ENCODE measurements around the gene TMEM184B.
A peak's percentile ranks its signal among the peaks of the same experiment; 100 is the strongest.
"Not testable (repeated sequence)": the region's sequence is repeated elsewhere in the genome, so short reads cannot be mapped to it uniquely, and the experiment has no call there.

TMEM184B gene

DNA sequence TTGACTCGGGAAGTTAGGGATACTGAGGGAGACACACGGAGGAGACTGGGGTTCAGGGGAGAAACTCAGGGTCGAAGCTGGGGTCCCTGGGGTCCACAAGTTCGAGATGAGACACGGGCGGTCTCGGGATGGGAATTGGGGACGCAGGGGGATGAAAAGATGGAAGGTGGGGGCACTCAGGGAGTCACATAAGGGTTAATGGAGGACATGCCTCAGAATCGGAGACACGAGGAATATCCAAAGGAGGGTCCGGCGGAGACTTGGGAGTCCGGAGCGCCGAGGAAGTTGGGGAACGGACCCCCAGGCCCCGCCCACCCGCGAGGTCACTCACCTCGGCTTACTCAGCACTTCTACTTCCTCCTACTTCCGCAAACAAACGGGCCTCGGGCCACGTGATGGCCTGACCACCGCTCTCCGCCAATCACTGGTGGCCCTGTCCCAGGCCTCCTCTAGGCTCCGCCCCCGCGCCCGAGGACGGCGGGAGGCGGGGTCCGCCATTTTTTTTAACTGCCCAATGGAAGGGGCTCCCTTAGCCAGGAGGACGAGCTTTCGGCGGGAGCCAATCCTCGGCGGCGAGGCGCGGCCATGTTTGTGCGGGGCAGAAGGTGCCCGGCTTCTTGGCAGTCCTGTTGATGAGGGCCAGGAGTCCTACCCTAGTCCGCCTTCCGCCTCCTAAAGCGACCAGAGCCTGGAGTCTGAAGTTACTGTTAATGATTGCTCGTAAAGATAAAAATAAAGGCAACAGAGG lies 91.2 kb downstream of the TMEM184B start, which contains the start of gene PLA2G6:
Gene PLA2G6, minus strand, starts transcription at position 378 of the 748 bp plus-strand sequence. CDS start 12,404 bp downstream, outside the sequence.
- DNase-seq (ENCODE audit: low read depth, low spot score): peak; percentile 93

DNA sequence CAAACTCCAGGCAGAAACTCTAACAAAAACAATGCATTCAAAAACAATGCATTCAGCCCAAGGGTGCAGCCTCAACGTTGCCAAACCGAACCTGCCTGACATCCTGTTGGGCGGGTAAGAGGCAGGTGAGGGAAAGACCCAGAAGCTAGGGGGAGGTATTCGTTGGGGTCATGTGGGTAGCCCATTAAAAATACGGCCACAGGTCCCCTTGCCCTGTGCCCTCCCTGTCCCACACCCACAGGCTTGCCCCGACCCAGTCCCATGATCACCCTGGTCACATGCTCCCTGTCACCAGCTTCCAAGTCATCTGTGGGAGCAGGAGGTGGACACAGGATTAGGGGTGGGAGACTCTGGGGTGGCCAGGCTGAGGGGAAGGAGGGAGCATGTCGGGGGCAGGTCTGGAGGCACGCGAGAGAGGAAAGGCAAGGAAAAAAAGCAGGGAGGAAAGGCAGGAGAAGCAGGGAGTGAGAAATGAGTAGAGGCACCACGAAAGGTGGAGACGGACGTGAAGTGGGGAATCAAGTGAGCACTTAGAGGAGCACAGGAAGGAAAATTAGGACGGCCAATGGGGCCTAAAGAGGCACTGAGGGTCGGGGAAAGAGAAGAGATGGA lies 91.9 kb downstream of the TMEM184B start:
- no peak for DNase-seq (ENCODE audit: low read depth, low spot score)

GRCh38 chr22:38178605-38178937 lies 94.2 kb downstream of the TMEM184B start:
- DNase-seq (ENCODE audit: low read depth, low spot score): not testable (repeated sequence)

DNA sequence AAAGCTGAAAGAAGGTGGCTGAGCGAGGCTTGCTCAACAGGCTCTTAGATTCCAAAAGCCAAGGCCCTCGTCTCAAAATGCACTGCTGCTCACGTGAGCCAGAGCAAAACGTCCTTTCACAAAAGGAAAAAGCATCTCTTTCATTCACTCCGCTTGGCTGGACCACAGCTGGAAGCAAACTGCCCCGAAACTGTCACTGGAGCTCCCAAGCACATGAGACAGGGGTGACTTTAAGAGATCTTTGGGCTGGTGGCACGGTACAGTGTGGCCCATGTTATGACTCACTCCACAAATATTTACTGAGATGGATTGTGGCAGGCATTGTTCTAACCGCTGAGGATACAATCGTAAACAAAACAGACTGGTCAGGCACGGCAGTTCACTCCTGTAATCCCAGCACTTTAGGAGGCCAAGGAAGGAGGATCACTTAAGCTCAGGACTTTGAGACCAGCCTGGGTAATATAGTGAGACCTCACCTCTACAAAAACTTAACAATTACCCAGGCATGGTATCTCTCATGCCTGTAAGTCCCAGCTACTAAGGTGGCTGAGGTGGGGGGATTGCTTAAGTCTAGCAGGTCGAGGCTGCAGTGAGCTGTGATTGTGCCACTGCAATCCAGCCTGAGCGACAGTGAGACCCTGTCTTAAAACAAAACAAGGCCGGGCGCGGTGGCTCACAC lies 94.7 kb downstream of the TMEM184B start:
- no peak for DNase-seq (ENCODE audit: low read depth, low spot score)

GRCh38 chr22:38177571-38177925 lies 95.3 kb downstream of the TMEM184B start:
- not testable (repeated sequence) for DNase-seq (ENCODE audit: low read depth, low spot score)

GRCh38 chr22:38177044-38177443 lies 95.8 kb downstream of the TMEM184B start:
- no peak for DNase-seq (ENCODE audit: low read depth, low spot score)

DNA sequence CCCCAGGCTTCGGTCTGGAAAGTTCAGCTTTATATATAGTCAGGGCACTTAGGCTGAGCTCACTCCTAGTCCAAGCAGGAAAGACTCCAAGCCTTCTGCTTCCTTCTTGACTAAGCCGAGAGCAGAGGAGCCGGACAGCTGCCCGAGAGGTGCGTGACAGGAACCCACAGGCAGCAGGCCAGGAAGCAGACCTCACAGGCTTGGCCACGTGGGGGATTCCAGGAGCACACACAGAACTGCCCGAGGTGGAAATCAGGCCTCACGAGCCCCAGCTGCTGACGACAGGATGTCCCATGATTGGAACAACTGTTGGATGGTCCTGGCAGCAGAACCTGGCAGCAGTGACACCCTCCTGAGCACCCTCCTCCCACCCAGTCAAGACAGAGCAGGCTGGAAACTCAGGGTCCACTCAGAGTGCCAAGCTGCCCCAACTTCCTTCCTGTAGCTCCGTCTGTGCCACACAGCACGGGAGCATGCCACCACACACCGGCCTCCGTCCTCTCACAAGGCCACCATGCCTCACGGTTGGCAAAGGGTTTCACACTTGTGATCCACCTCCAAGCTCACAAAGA lies 96.6 kb downstream of the TMEM184B start:
- no peak for DNase-seq (ENCODE audit: low read depth, low spot score)

- no peak for DNase-seq (ENCODE audit: low read depth, low spot score)
Observed at GRCh38 chr22:38175206-38176118, 97.3 kb downstream of the TMEM184B start.

- DNase-seq (ENCODE audit: low read depth, low spot score): no peak
Observed at GRCh38 chr22:38174626-38175025, 98.2 kb downstream of the TMEM184B start.

DNA sequence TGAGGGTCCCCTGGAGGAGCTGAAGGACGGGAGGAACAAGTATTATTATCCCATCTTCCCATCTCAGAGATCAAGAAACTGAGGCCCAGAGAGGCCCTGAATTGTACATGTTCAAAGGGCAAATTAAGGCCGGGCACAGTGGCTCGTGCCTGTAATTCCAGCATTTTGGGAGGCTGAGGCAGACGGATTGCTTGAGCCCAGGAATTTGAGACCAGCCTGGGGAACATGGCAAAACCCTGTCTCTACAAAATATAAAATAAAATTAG lies 99.2 kb downstream of the TMEM184B start:
- DNase-seq (ENCODE audit: low read depth, low spot score): no peak

GRCh38 chr22:38172832-38173640 lies 99.8 kb downstream of the TMEM184B start:
- DNase-seq (ENCODE audit: low read depth, low spot score): no peak

DNA sequence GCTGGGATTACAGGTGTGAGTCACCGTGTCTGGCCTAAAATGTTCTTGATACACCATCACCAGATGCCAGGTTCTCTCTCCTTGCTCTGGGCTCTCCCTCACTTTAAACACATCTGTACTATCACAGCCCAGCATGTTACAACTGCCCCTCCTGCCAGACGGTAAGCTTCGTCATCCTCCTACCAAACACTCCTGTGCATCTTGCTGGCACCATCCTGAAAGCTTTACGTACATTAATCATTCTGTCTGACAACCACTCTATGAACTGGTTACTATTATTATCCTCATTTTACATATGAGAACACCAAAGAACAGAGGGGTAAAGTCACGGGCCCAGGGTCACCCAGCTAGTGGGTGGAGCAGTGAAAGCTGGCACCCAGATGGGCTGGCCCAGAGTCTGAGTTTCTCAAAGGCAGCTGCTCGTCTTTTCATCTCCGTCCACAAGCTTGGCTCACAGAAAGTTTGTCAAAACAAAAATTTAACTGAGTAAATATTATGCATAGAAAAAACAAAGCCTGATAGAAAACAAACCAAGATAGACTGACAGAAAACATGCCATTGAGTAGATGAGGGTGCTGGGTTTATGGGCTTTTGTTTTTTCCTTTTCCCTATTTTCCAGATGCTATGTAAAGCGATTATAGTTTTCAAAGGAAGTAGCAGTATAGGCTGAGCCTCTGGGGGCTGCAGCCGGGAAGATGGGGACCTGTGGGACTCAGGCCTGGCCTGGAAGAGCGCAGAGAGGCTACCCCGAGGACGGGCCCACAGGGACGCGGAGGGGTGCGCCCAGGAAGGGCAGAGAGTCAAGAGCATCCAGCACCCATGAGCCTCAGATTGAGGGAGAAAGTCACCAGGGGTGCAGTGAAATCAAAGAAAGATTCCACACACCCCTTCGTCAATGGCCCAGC lies 100.6 kb downstream of the TMEM184B start:
- DNase-seq (ENCODE audit: low read depth, low spot score): no peak

- DNase-seq (ENCODE audit: low read depth, low spot score): no peak
Observed at GRCh38 chr22:38170469-38170868, 102.3 kb downstream of the TMEM184B start.

Data from activated CD4-positive, CD25-positive, alpha-beta regulatory T cell treated with anti-CD3 and anti-CD28 coated beads, Interleukin-2, amount 50 U/mL, for 16 hours (primary cell).